IPS-18a (cell line): Measurements from ENCODE around the gene HRNR.
"Not testable (repeated sequence)": the region's sequence is repeated elsewhere in the genome, so short reads cannot be mapped to it uniquely, and the experiment has no call there.

ENCODE experiments used
- H3K27ac ChIP-seq: one replicate; pipeline ENCODE4 v1.5.1; 2013; ENCODE audit warnings: low read length
- H3K27me3 ChIP-seq: one replicate; pipeline ENCODE4 v1.6.1; 2013; ENCODE audit warnings: mild to moderate bottlenecking, low read length; ENCODE audit not compliant: control insufficient read depth, insufficient read depth
- H3K36me3 ChIP-seq: one replicate; pipeline ENCODE4 v1.6.1; 2013; ENCODE audit warnings: low read depth, low read length; ENCODE audit not compliant: control insufficient read depth
- H3K4me1 ChIP-seq: one replicate; pipeline ENCODE4 v1.6.1; 2013; ENCODE audit warnings: low read depth, low read length; ENCODE audit not compliant: control insufficient read depth
- H3K4me3 ChIP-seq: one replicate; pipeline ENCODE4 v1.5.1; 2013; ENCODE audit warnings: low read length
- H3K9ac ChIP-seq: one replicate; pipeline ENCODE4 v1.6.1; 2013; ENCODE audit warnings: mild to moderate bottlenecking, low read length, moderate library complexity
- H3K9me3 ChIP-seq: one replicate; pipeline ENCODE4 v1.6.1; 2013; ENCODE audit warnings: low read depth, low read length; ENCODE audit not compliant: control insufficient read depth

Gene HRNR

DNA sequence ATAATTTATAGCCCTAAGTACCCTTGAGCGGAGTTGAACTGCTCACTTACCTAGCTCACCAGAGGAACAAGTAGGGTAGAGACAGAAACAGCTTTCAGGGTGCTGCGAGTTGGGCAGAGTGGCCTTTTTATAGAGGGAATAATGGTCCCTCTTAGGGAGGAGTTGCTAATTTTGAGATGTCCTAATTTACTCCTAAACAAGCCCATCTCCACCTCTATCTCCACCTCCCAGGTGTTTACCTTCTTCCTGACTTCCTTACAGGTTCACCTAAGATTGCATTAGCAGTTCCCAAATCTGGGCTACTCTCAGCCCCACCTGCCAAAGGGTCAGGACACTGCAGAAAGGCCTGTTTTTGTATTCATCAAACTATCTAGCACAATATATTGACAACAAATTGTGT is at the start of gene HRNR:
HRNR (minus strand) TSS at position 101 of the 400 bp plus-strand sequence. CDS start 940 bp downstream, outside the sequence.
- Histone ChIP-seq H3K36me3 (no peaks in the 10 kb centered on the region), H3K4me1 (no peaks in the 10 kb centered on the region), H3K27ac (no peak within 1 kb of the TSS), H3K9me3 (peaks cover 73% of the 10 kb centered on the region), H3K9ac (no peak within 1 kb of the TSS), H3K4me3 (no peak within 1 kb of the TSS), H3K27me3 (no peaks in the 10 kb centered on the region)

DNA sequence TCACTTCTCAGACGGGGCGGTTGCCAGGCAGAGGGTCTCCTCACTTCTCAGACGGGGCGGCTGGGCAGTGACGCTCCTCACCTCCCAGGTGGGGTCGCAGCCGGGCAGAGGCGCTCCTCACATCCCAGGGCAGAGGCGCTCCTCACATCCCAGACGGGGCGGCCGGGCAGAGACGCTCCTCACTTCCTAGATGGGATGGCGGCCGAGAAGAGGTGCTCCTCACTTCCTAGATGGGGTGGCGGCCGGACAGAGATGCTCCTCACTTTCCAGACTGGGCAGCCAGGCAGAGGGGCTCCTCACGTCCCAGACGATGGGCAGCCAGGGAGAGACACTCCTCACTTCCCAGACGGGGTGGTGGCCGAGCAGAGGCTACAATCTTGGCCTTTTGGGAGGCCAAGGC is 32.4 kb upstream of the HRNR start:
- H3K9me3 ChIP-seq: peaks cover 44% of the 10 kb centered on the region
- H3K27ac ChIP-seq, H3K27me3 ChIP-seq, H3K4me3 ChIP-seq, H3K9ac ChIP-seq, H3K36me3 ChIP-seq, H3K4me1 ChIP-seq: not testable (repeated sequence)

- H3K27me3 ChIP-seq: no peaks in the 10 kb centered on the region
- H3K9ac ChIP-seq: no peak overlapping the region
- peaks cover 67% of the 10 kb centered on the region for H3K9me3 ChIP-seq
- H3K4me3 ChIP-seq: no peak overlapping the region
- no peaks in the 10 kb centered on the region for H3K36me3 ChIP-seq
- H3K27ac ChIP-seq: no peak overlapping the region
- H3K4me1 ChIP-seq: no peaks in the 10 kb centered on the region
Observed at GRCh38 chr1:152252157-152252556, 28.2 kb upstream of the HRNR start.

DNA sequence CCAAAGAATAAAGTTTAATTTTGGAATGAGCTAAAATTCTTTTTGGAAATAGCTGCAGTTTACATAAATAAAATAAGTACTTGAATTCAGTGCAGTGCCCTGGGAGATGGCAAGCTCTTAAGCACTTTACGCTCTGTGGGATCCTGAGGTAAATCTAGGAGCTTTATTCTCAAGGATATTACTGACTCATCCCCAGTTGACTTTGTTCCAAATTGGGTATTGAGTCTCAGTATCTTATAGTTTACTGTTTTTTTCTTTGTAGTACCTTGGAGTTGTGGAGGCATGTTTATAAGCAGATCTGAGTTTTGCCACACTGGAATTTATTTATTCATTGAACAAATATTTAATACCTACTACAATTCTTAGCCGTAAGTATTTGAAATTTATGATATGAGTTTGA is 27.4 kb upstream of the HRNR start:
- Histone ChIP-seq H3K27ac (no peak overlapping the region), H3K9me3 (peaks cover 72% of the 10 kb centered on the region), H3K9ac (no peak overlapping the region), H3K36me3 (no peaks in the 10 kb centered on the region), H3K4me3 (no peak overlapping the region), H3K27me3 (no peaks in the 10 kb centered on the region), H3K4me1 (no peaks in the 10 kb centered on the region)

DNA sequence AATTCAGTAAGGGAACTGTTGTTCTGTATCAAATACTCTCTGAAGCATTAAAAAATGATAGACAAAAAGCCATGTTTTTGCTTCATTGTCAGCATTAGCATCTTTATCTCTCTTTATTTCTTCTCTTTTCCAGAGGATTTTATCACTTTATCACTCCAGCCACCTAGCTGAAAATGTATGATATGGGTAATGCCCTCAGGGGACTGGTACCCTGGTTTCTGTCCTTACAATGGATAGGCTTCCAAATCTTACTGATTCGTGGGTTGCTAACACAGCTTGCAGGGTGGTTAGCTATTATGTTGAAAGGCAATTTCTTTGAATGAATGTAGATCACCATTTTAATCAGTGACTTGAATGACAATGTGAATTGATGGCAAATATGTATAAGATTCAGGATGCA is 23.3 kb upstream of the HRNR start:
- no peaks in the 10 kb centered on the region for H3K27me3 ChIP-seq

GRCh38 chr1:152244576-152245273 is 20.7 kb upstream of the HRNR start:
- Histone ChIP-seq H3K9me3 (peaks cover 86% of the 10 kb centered on the region), H3K9ac (no peak overlapping the region), H3K27me3 (no peaks in the 10 kb centered on the region), H3K36me3 (no peaks in the 10 kb centered on the region), H3K27ac (no peak overlapping the region), H3K4me1 (no peaks in the 10 kb centered on the region), H3K4me3 (no peak overlapping the region)

More for the DNA sequence above, 23.3 kb upstream of the HRNR start:
- peaks cover 82% of the 10 kb centered on the region for H3K9me3 ChIP-seq
- no peak overlapping the region for H3K27ac ChIP-seq
- no peaks in the 10 kb centered on the region for H3K36me3 ChIP-seq
- H3K4me1 ChIP-seq: no peaks in the 10 kb centered on the region
- H3K9ac ChIP-seq: no peak overlapping the region
- no peak overlapping the region for H3K4me3 ChIP-seq

GRCh38 chr1:152237093-152237492 is 13.1 kb upstream of the HRNR start:
- H3K9me3 ChIP-seq: peaks cover 49% of the 10 kb centered on the region
- H3K9ac ChIP-seq: no peak overlapping the region
- no peak overlapping the region for H3K27ac ChIP-seq
- no peaks in the 10 kb centered on the region for H3K36me3 ChIP-seq
- no peaks in the 10 kb centered on the region for H3K4me1 ChIP-seq
- H3K4me3 ChIP-seq: no peak overlapping the region
- no peaks in the 10 kb centered on the region for H3K27me3 ChIP-seq

- peaks cover 65% of the 10 kb centered on the region for H3K9me3 ChIP-seq
- H3K36me3 ChIP-seq: no peaks in the 10 kb centered on the region
- no peaks in the 10 kb centered on the region for H3K27me3 ChIP-seq
- no peak overlapping the region for H3K27ac ChIP-seq
- no peak overlapping the region for H3K9ac ChIP-seq
- H3K4me1 ChIP-seq: no peaks in the 10 kb centered on the region
- H3K4me3 ChIP-seq: no peak overlapping the region
Observed at GRCh38 chr1:152228831-152229230, 4.8 kb upstream of the HRNR start.

DNA sequence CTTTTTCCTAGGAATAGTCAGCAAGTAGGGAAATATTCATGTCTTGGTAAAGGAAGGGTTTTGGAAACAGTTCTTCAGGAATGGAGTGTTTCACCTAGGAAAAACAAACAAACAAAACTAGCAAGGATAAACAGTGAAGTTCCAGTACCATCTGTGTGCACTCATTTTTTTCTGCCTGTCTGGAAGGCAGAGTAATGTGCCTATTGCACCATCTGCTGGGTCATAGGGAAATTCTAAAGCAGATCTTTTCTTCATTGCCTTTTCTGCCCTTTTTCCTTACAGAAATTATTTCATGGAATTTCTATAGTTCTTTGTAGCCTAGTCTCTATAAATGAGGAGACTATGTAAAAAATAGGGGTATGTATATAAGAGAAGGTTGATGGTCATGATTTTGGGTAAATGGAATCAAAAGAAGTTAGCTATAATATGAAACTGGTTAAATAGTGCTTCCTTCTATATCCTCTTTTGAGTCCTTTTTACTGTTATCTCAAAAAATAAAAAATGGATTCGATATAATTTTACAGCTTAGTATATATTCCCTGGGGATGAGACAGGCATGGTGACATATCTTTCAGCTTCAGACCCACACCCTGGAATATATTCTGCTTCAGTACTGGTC is 3.4 kb upstream of the HRNR start:
- H3K4me1 ChIP-seq: no peaks in the 10 kb centered on the region
- H3K27me3 ChIP-seq: no peaks in the 10 kb centered on the region

DNA sequence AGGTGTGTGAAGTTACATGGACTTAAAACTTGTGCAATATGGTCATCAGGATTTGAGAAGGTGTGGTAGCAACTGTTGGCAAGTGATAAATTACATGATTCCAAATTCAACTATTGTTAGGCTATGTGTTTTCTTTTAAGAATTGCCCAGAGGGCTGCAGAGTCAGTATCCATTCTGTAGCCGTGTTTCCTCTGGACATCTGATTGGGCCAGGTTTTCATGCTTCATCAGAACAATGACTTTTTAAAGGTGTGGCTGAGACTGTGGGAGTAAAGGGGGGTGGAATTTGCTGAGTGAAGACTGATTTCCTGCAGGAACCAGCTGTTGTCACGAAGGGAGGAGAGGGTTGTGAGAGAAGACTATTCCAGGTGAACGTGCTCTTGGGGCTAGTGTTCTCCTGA is 1.7 kb upstream of the HRNR start:
- Histone ChIP-seq H3K4me3 (no peak overlapping the region), H3K36me3 (no peaks in the 10 kb centered on the region), H3K27ac (no peak overlapping the region), H3K9ac (no peak overlapping the region), H3K27me3 (no peaks in the 10 kb centered on the region), H3K4me1 (no peaks in the 10 kb centered on the region), H3K9me3 (peaks cover 70% of the 10 kb centered on the region)

More for the DNA sequence above, 3.4 kb upstream of the HRNR start:
- Histone ChIP-seq H3K4me3 (no peak overlapping the region), H3K9me3 (peaks cover 68% of the 10 kb centered on the region), H3K9ac (no peak overlapping the region), H3K27ac (no peak overlapping the region), H3K36me3 (no peaks in the 10 kb centered on the region)

DNA sequence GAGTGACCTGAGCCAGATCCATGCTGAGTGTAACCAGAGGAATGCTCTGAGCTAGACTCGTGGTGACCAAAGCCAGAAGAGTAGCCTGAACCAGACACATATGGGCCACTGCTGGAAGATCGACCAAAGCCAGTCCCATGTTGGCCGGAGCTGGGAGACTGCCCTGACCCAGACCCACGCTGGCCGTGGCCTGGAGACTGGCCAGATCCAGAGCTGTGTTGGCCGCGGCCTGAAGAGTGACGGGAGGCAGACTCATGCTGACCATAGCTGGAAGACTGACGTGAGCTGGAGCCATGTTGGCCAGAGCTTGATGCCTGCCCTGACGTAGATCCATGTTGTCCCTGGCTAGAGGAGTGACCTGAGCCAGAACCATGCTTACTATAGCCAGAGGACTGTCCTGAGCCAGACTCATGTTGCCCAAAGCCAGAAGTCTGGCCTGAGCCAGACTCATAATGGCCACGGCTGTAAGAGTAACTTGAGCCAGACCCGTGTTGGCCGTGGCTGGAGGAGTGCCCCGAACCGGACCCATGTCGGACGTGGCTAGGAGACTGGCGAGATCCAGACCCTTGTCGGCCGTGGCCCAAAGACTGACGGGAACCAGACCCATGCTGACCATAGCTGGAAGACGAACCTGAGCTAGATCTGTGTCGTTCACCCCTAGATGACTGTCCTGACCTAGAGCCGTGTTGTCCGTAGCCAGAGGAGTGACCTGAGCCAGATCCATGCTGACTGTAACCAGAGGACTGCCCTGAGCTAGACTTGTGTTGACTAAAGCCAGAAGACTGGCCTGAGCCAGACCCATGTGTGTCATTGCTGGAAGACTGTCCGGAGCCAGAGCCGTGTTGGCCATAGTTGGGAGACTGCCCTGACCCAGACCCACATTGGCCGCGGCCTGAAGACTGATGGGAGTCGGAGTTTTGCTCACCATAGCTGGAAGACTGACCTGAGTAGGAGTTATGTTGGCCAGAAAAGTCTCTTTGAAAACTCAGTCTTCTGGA is 3.5 kb downstream of the HRNR start:
- Histone ChIP-seq H3K27ac (no peak overlapping the region), H3K4me3 (no peak overlapping the region), H3K4me1 (no peaks in the 10 kb centered on the region), H3K9me3 (peaks cover 48% of the 10 kb centered on the region), H3K36me3 (no peaks in the 10 kb centered on the region), H3K9ac (no peak overlapping the region), H3K27me3 (no peaks in the 10 kb centered on the region)
